K562 (cell line): Measurements from ENCODE around the gene SDK1. TPM values are rescaled to one million over a fixed set of nuclear protein-coding genes. Genes with fewer than 3 reads are reported as not detected.

Experiments used
- ATAC-seq: fragments of 200-7000 bp; cut with Tn5 transposase; 3 replicates; pipeline ENCODE4 v1.9.1; 2020; ENCODE audit warnings: moderate library complexity
- BruUV-seq: library from RNA; stranded (reverse); fragments of 400-500 nt; replicated peaks from 2 replicates; lab custom pipeline; 2021; lab: Mats Ljungman, UMichigan
- CTCF ChIA-PET: fragments of 300-600 bp; formaldehyde crosslinking; extraction: SDS; loops from one replicate; lab custom pipeline; 2021; ENCODE audit warnings: low intra/inter-chr PET ratio; lab: Yijun Ruan, JAX
- POLR2A ChIA-PET: fragments of 300-600, 350-650 bp; sonication (Branson Sonifier 250); formaldehyde crosslinking; extraction: SDS; loops from one replicate; lab custom pipeline; 2021; ENCODE audit warnings: antibody characterized with exemption, inconsistent platforms; lab: Yijun Ruan, JAX
- DNase-seq, 4 experiments: peaks; one replicate each; pipeline versions ENCODE4 v3.0.0 to v3.0.0-alpha.2; 2011 to 2018; ENCODE audit warnings: low spot score in 3 of 4, mixed read lengths in 3 of 4; ENCODE audit errors: extremely low read depth in 1 of 4
- FAIRE-seq: peaks from 2 replicates; lab custom pipeline; 2011; peaks lifted over from hg19 to GRCh38; lab: Jason Lieb, UNC
- H2AFZ ChIP-seq: 2 replicates; pipeline ENCODE4 v1.6.0; 2011; ENCODE audit warnings: low read depth, low read length, control low read depth, inconsistent platforms
- H3K27ac ChIP-seq: fragments of 200-600 bp; 3 replicates; pipeline ENCODE4 v1.8.0; 2011; ENCODE audit warnings: low read depth, mild to moderate bottlenecking, control low read depth, inconsistent platforms, low read length, moderate library complexity, mixed read lengths; ENCODE audit errors: extremely low read depth
- H3K27me3 ChIP-seq, 2 experiments: fragments of 300-600 bp in 1 of 2; 2 replicates in 1 of 2; 3 replicates in 1 of 2; pipeline versions ENCODE4 v1.6.0 to v1.8.0; 2011; ENCODE audit warnings: inconsistent platforms in 2 of 2, low read length in 2 of 2, mild to moderate bottlenecking in 1 of 2, mixed read lengths in 1 of 2, moderate library complexity in 1 of 2; ENCODE audit not compliant: control insufficient read depth in 2 of 2, insufficient read depth in 2 of 2
- H3K36me3 ChIP-seq: fragments of 300-600 bp; 3 replicates; pipeline ENCODE4 v1.8.0; 2011; ENCODE audit warnings: mild to moderate bottlenecking, low read length, inconsistent platforms; ENCODE audit not compliant: control insufficient read depth, insufficient read depth
- H3K4me1 ChIP-seq, 2 experiments: fragments of 200-600 bp in 1 of 2; replicated peaks in 1 of 2; 2 replicates in 1 of 2; 3 replicates in 1 of 2; pipeline versions ENCODE4 v1.5.1 to v1.8.0; 2011; ENCODE audit warnings: inconsistent platforms in 2 of 2, low read length in 2 of 2, mild to moderate bottlenecking in 1 of 2, mixed read lengths in 1 of 2, moderate library complexity in 1 of 2; ENCODE audit not compliant: control insufficient read depth in 2 of 2, insufficient read depth in 2 of 2
- H3K4me2 ChIP-seq: 2 replicates; pipeline ENCODE4 v1.6.1; 2011; ENCODE audit warnings: low read length, control low read depth, inconsistent platforms, mixed read lengths; ENCODE audit not compliant: insufficient read depth
- H3K4me3 ChIP-seq: fragments of 200-600 bp; sonication (generic), shearing (Covaris generic); 2 replicates; pipeline ENCODE4 v1.5.1; 2016; ENCODE audit warnings: control low read depth, inconsistent platforms
- H3K79me2 ChIP-seq: fragments of 200-600 bp; 3 replicates; pipeline ENCODE4 v1.8.0; 2011; ENCODE audit warnings: low read length, inconsistent platforms; ENCODE audit not compliant: control insufficient read depth, insufficient read depth
- H3K9ac ChIP-seq, 2 experiments: 2 replicates each; pipeline versions ENCODE4 v1.6.0 to v1.6.1; 2011; ENCODE audit warnings: low read depth in 2 of 2, low read length in 2 of 2, control low read depth in 1 of 2, inconsistent platforms in 1 of 2, mild to moderate bottlenecking in 1 of 2, mixed read lengths in 1 of 2; ENCODE audit not compliant: insufficient read depth in 1 of 2
- H3K9me1 ChIP-seq: one replicate; pipeline ENCODE4 v1.6.0; 2011; ENCODE audit warnings: inconsistent platforms, mild to moderate bottlenecking, low read length, moderate library complexity; ENCODE audit not compliant: control insufficient read depth, insufficient read depth
- H3K9me3 ChIP-seq: replicated peaks from 2 replicates; pipeline ENCODE4 v1.5.1; 2011; ENCODE audit warnings: low read depth, low read length, inconsistent platforms; ENCODE audit not compliant: control insufficient read depth, insufficient read depth
- H4K20me1 ChIP-seq: replicated peaks from 2 replicates; pipeline ENCODE4 v1.6.1; 2011; ENCODE audit warnings: low read length, inconsistent platforms, mixed read lengths; ENCODE audit not compliant: control insufficient read depth, insufficient read depth
- RBM15 ChIP-seq: fragments of 200-400 bp; formaldehyde crosslinking; IDR thresholded peaks from 2 replicates; pipeline ENCODE4 v1.6.1; 2018; ENCODE audit warnings: mild to moderate bottlenecking, low read length, moderate library complexity; ENCODE audit not compliant: insufficient read depth
- SNRNP70 ChIP-seq: fragments of 200-400 bp; formaldehyde crosslinking; optimal IDR thresholded peaks from 2 replicates; pipeline ENCODE3; 2017; ENCODE audit warnings: low read depth, low read length
- ZNF274 ChIP-seq: IDR thresholded peaks from 2 replicates; pipeline ENCODE4 v1.6.1; 2011; ENCODE audit warnings: low read depth, mild to moderate bottlenecking, low read length, moderate library complexity, borderline replicate concordance
- WGBS: fragments of 100-300 bp; shearing (Covaris generic); methylation state at CpG from one replicate; pipeline ENCODE4 v1.1.6; 2016; ENCODE audit warnings: low coverage, mixed read lengths; ENCODE audit not compliant: insufficient coverage; ENCODE audit errors: missing lambda C conversion rate; 5-methylcytosine and 5-hydroxymethylcytosine counted together
- in situ Hi-C: fragments of 300-500 bp; cut with MboI; formaldehyde crosslinking; loops from 4 replicates; pipeline ENCODE4 v1.15.0; 2018; ENCODE audit warnings: inconsistent platforms, mixed read lengths
- intact Hi-C: fragments of 100-400 bp; cut with micrococcal nuclease; formaldehyde crosslinking; loops from 2 replicates; pipeline ENCODE4 v1.14.2; 2022
- polyA plus RNA-seq, 8 experiments: library from polyadenylated mRNA; depleted of rRNA in 4 of 8; stranded (reverse) in 5 of 8; unstranded in 3 of 8; fragments of >200 nt; fragmentation: Nextera tagmentation in 2 of 8; fragmentation: Illumina TruSeq in 1 of 8; extraction: Ambion mirVana in 2 of 8; extraction: Trizol in 1 of 8; gene quantifications; 2 replicates each; pipeline versions ENCODE4 v1.2.1 to v1.2.3, GENCODE V29; 2011 to 2014; ENCODE audit warnings: inconsistent platforms in 1 of 8, missing spikeins in 1 of 8
- total RNA-seq, 7 experiments: library from RNA; depleted of rRNA in 6 of 7; stranded (reverse); fragments of >200 nt in 6 of 7; fragmentation: Illumina TruSeq in 2 of 7; extraction: Trizol in 2 of 7; gene quantifications; 2 replicates each; pipeline versions ENCODE4 v1.2.1 to v1.2.3, GENCODE V29; 2011 to 2021; ENCODE audit warnings: low replicate concordance in 1 of 7

The SDK1 gene
- total and polyA plus RNA-seq, 9 of the 15 experiments (the other 6 are each of a cell fraction or from before 2014, with no cell fraction given) = 0.16 TPM; not detected in 8

DNA sequence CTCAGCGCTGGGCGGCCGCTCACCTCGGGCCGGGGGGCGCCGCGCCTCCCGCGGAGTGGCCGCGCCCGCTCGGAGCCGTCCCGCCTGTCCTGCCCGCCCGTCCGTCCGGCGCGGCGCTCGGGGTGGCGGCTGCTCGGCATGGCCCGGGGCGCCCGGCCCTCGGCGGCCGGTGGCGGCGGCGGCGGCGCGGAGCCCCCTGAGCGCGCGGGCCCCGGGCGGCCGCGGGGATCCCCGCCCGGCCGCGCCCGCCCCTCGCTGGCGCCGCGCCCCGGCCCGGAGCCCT is 338 bp downstream of the SDK1 start (continued):
- TF ChIP-seq RBM15 = no peak
- TF ChIP-seq, all 486 proteins: peak for 0

DNA sequence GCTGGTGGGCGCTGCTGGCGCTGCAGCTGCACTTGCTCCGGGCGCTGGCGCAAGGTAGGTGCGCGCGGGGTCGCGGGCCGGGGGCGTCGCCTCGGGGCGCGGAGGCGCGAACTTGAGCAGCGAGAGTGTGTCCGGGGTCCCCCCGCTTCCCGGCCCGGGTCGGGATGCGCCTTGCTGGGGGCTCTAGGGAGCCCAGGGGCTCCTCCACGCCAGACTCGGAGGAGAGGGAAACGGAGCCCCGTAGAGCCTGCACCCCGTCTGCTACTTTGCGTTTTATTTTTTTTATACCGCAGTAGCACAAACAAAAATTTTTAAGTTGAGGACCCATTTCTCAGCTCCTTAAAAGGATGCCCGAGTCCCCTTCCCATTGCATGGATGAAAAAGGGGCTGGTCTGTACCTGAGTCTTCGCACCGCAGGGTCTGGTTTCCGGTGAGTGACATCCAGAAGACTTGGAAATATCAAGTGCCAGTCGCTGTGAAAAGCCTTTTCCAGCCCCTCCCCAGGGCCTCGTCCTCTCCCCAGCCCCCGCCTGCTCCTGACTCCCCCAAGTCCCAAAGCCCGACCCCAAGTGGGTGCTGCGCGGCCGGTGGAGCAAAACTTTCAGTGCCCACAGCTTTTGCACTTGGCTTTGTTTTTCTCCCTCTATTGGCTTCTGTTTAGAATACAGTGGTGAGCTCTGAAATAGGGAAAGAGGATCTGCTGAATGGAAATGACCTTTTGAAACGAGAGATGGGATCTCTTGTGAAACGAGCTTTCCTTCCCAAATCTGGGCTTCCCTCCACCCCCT is 973 bp downstream of the SDK1 start:
- CTCF ChIA-PET = no interaction called here
- Histone ChIP-seq H4K20me1 (no peaks in the 10 kb centered on the region), H3K4me2 (no peak overlapping the region), H3K9ac (no peak overlapping the region), H3K4me1 (peaks cover 0 to 14% of the 10 kb centered on the region in 2 experiments; a peak in 2 of 5 replicates), H2AFZ (no peak overlapping the region), H3K27me3 (peaks cover 0 to 2% of the 10 kb centered on the region in 2 experiments; a peak in 2 of 5 replicates), H3K9me1 (no peaks in the 10 kb centered on the region), H3K36me3 (no peaks in the 10 kb centered on the region), H3K79me2 (no peaks in the 10 kb centered on the region), H3K9me3 (no peaks in the 10 kb centered on the region), H3K4me3 (no peak overlapping the region), H3K27ac (no peak overlapping the region)
- no peak for FAIRE-seq
- POLR2A ChIA-PET = interaction anchor here (0.7 kb wide), 1 partner anchor 9 kb away, joined by 3 read pairs; no protein-coding TSS in a partner anchor
- intact Hi-C loops = no loop called here
- no peak for TF ChIP-seq SNRNP70
- TF ChIP-seq ZNF274 = no peak
- in situ Hi-C loops = no loop called here
- 41% methylated on average over 18 of the region's 45 CpGs for WGBS
- DNase-seq = peak in 2 of 4 experiments; percentile 9
- BruUV-seq = no TSS peak
- no peak for ATAC-seq
